Skin epidermis (tissue), 12 donors: Measurements from ENCODE around the gene KIF5A.
A peak's percentile ranks its signal among the peaks of the same experiment; 100 is the strongest.
"Not testable (repeated sequence)": the region's sequence is repeated elsewhere in the genome, so short reads cannot be mapped to it uniquely, and the experiment has no call there.

Source experiments
- H3K27ac ChIP-seq, 21 experiments: fragments of 200-600 bp; sonication (generic) in 11 of 21; one replicate each; pipeline ENCODE4 v1.5.0; 2020; ENCODE audit warnings: mild to moderate bottlenecking in 3 of 21, inconsistent platforms in 2 of 21, moderate library complexity in 2 of 21
- H3K4me3 ChIP-seq, 7 experiments: fragments of 200-600 bp; sonication (generic) in 2 of 7; one replicate each; pipeline ENCODE4 v1.5.0; 2020; ENCODE audit warnings: inconsistent platforms in 2 of 7, mild to moderate bottlenecking in 2 of 7, moderate library complexity in 1 of 7

KIF5A gene

DNA sequence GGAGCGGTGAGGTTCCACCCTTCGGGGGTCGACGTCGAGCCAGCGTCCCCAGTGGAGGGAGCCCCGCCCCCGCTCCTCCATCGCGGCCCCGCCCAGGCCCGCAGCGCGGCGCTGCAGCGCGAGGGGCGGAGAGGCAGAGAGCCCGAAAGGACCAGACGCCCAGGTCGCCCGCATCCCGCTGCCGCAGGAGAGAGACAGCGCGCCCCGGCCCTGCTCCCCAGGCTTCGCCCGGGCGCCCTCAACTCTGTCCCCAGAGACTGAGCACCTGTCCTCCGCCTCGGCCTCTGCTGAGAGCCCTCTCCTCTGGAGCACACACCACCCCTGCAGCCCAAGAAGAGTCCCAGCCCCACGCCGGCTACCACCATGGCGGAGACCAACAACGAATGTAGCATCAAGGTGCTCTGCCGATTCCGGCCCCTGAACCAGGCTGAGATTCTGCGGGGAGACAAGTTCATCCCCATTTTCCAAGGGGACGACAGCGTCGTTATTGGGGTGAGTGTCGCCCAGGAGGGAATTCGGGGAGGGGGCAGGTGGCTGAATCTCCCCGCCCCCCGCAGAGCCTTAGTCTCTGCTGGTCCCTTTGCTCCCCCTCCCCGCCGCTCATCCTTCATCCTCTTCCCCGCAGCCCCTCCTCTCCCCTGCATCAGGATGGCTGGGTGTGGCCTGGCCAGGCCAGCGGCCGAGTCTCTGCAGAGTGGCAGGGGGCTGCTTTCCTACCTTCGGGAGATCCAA, at the start of gene KIF5A:
TSS of gene KIF5A (plus strand) at position 136 of the 732 bp plus-strand sequence. CDS start at position 364, 228 bp downstream.
- peak within 1 kb of the TSS; percentile 12 to 44 (median 29) for H3K4me3 ChIP-seq
- H3K27ac ChIP-seq = peak within 1 kb of the TSS in 1 of 21 experiments; percentile 22

DNA sequence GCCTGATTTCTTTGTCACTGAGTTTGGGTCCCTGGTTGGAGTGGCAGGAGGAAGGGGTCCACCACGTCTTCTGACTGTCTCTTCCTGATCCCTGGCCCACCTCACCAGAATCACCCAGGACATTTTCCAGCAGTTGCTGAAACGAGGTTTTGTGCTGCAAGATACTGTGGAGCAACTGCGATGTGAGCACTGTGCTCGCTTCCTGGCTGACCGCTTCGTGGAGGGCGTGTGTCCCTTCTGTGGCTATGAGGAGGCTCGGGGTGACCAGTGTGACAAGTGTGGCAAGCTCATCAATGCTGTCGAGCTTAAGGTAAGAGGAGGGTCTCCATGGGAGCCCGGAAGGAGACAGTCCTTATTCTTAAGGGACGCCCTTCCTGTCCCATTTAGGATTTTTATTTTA, 49.6 kb upstream of the KIF5A start:
- no peak overlapping the region for H3K27ac ChIP-seq
- H3K4me3 ChIP-seq = no peak overlapping the region

DNA sequence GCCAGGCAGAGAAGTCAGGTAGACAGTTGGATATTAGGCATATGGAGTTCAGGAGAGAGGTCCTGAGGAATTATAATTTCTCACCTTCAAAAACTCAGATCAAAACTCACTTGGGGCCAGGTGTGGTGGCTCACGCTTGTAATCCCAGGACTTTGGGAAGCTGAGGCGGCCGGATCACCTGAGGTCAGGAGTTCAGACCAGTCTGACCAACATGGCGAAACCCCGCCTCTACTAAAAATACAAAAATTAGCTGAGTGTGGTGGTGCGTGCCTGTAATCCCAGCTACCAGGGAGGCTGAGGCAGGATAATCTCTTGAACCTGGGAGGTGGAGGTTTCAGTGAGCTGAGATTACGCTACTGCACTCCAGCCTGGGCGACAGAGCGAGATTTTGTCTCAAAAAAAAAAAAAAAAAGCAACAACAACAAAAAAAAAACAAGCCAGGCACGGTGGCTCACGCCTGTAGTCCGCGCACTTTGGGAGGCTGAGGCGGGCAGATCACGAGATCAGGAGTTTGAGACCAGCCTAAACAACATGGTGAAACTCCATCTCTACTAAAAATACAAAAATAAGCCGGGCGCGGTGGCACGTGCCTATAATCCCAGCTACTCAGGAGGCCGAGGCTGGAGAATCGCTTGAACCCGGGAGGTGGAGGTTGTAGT, 47.4 kb upstream of the KIF5A start:
- not testable (repeated sequence) for H3K4me3 ChIP-seq, H3K27ac ChIP-seq

DNA sequence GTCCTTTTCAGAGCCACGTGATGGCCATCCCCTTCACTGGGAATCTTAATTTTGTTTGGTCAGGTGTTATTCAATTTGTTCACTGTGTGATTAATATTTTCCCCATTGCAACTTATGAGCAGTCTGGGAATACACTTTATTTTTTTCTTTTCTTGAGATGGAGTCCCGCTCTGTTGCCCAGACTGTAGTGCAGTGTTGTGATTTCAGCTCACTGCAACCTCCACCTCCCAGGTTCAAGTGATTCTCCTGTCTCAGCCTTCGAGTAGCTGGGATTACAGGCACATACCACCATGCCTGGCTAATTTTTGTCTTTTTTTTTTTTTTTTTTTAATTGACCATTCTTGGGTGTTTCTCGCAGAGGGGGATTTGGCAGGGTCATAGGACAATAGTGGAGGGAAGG, 43.3 kb upstream of the KIF5A start:
- H3K27ac ChIP-seq, H3K4me3 ChIP-seq: not testable (repeated sequence)

DNA sequence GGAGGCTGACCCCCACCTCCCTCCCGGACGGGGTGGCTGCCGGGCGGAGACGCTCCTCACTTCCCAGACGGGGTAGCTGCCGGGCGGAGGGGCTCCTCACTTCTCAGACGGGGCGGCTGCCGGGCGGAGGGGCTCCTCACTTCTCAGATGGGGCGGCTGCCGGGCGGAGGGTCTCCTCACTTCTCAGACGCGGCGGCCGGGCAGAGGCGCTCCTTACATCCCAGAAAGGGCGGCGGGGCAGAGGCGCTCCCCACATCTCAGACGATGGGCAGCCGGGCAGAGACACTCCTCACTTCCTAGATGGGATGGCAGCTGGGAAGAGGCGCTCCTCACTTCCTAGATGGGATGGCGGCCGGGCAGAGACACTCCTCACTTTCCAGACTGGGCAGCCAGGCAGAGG, 42.0 kb upstream of the KIF5A start:
- not testable (repeated sequence) for H3K4me3 ChIP-seq, H3K27ac ChIP-seq

DNA sequence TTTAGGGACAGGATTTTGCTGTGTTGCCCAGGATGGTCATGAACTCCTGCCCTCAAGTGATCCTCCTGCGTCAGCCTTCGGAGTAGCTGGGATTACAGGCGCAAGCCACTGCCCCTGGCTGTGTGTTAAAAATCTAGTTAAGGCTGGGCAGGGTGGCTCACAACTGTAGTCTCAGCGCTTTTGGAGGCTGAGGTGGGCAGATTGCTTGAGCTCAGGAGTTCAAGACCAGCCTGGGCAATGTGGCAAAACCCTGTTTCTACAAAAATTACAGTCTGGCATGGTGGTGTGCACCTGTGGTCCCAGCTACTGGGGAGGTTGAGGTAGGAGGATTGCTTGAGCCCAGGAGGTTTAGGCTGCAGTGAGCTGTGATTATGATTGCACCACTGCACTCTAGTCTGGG, 38.7 kb upstream of the KIF5A start:
- Histone ChIP-seq H3K27ac (no peak overlapping the region), H3K4me3 (no peak overlapping the region)

DNA sequence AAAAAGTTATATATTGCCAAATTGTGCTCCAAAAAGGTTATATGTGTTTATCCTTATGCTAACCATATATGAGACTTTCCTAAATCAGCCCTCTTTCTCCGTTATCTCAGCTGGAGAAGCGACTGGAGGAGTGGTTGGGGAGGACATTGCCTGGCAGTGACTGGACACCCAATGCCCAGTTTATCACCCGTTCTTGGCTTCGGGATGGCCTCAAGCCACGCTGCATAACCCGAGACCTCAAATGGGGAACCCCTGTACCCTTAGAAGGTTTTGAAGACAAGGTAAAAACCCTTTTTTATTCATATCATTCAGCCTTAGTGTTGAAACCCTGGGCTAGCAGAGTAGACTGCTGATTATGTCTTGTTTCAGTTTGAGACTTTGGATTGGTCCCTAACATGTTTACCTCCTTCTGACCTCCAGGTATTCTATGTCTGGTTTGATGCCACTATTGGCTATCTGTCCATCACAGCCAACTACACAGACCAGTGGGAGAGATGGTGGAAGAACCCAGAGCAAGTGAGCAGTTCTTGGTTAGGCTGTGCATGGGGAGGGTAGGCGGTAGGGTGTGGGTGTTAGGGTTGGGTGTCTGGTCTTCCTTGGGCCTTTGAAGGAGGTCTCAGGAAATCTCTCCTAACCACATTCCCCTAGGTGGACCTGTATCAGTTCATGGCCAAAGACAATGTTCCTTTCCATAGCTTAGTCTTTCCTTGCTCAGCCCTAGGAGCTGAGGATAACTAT, 38.1 kb upstream of the KIF5A start:
- no peak overlapping the region for H3K27ac ChIP-seq
- H3K4me3 ChIP-seq = no peak overlapping the region

DNA sequence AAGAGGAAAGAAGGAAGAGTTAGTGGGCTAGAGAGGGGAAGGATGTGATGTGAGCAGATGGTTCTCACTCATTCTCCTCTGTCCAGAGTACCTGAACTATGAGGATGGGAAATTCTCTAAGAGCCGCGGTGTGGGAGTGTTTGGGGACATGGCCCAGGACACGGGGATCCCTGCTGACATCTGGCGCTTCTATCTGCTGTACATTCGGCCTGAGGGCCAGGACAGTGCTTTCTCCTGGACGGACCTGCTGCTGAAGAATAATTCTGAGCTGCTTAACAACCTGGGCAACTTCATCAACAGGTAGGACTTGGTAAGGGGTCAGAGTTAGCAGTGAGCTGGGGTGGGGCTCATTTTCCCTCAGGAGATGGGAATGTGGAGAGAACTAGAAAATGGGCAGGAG, 37.2 kb upstream of the KIF5A start:
- H3K4me3 ChIP-seq = no peak overlapping the region

DNA sequence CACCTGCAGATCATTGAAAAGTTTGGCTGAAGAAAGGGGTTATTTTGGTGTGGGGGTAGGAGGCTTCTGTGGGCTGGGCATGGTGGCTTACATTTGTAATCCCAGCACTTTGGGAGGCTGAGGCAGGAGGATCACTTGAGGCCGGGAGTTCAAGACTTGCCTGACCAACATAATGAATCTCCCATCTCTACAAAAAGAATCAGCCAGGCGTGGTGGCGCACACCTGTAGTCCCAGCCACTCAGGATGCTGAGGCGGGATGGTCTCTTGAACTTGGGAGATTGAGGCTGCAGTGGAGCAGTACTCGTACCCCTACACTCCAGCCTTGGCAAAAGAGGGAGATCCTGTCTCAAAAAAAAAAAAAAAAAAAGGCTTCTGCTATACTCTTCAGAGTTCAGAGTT, 36.6 kb upstream of the KIF5A start:
- H3K4me3 ChIP-seq = no peak overlapping the region
- no peak overlapping the region for H3K27ac ChIP-seq

More for the DNA sequence above, 37.2 kb upstream of the KIF5A start:
- no peak overlapping the region for H3K27ac ChIP-seq

DNA sequence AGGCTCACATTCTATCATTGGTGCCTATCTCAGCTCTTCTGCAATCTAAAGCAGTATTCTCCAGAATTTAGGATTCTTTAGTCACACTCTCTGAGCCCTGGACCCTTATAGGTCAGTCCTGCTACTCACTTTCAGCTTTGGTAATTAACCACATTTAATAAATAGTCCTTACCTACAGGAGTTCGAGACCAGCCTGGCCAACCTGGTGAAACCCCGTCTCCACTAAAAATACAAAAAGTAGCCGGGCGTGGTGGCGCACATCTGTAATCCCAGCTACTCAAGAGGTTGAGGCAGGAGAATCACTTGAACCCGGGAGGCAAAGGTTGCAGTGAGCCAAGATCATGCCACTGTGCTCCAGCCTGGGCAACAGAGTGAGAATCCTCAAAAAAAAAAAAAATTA, 36.2 kb upstream of the KIF5A start:
- H3K27ac ChIP-seq, H3K4me3 ChIP-seq: not testable (repeated sequence)

DNA sequence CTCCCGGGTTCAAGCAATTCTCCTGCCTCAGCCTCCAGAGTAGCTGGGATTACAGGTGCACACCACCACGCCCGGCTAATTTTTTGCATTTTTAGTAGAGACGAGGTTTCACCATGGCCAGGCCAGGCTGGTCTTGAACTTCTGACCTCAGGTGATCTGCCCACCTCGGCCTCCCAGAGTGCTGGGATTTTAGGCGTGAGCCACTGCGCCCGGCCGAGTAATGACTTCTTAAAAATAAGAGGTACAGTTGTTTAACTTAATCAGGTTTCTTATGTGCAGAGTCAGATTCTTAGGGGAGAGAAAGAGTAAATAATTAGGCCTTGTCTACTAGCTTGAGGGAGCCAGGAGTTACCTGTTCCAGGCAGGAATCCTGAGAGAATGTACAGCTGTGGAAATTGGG, 35.6 kb upstream of the KIF5A start:
- not testable (repeated sequence) for H3K27ac ChIP-seq, H3K4me3 ChIP-seq

DNA sequence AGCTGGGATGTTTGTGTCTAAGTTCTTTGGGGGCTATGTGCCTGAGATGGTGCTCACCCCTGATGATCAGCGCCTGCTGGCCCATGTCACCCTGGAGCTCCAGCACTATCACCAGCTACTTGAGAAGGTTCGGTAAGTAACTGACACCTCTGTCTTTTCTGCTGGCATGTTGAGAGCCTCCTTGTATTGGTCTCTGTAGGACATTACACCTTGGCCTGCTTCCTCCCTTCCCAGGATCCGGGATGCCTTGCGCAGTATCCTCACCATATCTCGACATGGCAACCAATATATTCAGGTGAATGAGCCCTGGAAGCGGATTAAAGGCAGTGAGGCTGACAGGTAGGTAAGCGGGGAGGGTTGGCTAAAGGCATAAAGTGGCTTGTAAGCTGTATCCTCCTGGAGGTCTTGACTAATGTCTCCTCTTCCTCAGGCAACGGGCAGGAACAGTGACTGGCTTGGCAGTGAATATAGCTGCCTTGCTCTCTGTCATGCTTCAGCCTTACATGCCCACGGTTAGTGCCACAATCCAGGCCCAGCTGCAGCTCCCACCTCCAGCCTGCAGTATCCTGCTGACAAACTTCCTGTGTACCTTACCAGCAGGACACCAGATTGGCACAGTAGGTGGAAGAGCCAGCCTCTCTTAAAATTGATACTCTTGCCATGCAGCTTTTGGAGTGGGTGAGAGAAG, 35.0 kb upstream of the KIF5A start:
- Histone ChIP-seq H3K27ac (no peak overlapping the region), H3K4me3 (no peak overlapping the region)

DNA sequence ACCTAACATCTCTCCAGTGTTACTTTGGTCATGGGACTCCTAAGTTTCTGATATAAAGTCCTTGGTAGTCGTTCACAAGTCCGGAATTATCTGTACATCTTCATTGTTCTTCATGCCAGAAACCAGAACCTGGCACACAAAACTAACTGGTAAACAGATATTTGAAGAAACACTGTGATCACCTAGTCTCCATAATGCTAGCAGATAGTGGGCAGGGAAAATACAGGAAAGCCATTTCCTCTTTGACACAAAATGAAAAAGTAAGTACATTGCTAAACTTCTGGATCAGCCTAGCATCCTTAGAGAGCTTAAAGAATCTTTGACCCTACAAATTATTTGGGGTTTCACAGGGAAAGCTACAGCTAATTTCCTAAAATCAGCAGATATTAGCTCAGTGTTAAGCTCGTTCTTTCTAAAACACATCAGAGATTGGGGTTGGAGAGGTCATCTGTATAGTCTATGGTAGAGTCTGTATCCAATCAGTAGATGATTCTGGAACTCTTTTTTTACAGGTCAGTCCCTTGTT, 34.4 kb upstream of the KIF5A start:
- Histone ChIP-seq H3K4me3 (no peak overlapping the region), H3K27ac (no peak overlapping the region)

DNA sequence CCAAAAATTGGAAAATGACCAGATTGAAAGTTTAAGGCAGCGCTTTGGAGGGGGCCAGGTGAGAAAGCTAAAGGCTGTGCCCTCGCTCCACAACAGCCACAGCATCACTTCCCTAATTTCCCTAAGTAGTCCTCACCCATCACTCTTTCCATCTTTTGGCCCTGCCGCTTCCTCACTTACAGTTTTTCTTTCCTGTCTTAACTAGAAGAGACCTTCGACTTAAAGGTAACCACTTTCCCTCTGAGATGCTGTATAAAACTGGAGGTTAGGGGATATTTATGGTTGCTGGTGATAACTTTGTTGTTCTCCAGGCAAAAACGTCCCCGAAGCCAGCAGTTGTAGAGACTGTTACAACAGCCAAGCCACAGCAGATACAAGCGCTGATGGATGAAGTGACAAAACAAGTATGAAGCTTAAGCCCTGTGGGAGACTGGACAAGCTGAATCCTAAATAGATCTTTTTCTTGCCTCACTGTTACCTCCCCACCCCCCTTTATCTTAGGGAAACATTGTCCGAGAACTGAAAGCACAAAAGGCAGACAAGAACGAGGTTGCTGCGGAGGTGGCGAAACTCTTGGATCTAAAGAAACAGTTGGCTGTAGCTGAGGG, 33.8 kb upstream of the KIF5A start:
- Histone ChIP-seq H3K4me3 (no peak overlapping the region), H3K27ac (peak overlapping the region in 1 of 21 experiments; percentile 19)

DNA sequence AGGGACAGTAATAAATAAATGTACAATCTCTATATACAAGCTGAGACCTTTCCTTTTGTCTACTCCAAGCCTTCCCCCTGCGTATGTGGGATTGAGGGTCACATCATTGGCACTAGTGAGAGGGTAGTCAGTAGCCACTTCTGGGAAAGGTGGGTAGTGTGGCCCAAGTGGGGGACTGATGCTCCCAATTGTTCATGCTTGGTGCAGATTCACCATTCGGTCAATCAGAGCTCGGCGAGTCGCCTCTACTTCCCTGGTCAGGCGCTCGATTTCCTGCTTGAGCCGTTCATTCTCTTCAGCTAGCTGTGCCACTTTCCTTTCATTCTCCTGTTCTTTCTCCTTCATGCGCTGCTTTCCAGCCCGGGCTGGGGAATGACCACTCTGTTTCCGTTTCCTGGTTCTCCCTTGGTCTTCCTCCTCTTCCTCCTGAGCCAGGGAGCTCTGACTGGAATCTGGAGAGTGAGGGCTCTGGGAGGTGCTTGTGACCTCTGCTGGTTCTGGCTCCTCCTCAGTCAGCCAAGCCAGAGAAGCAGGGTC, 33.2 kb upstream of the KIF5A start:
- Histone ChIP-seq H3K27ac (peak overlapping the region in 2 of 21 experiments; percentile 19 to 33), H3K4me3 (no peak overlapping the region)

DNA sequence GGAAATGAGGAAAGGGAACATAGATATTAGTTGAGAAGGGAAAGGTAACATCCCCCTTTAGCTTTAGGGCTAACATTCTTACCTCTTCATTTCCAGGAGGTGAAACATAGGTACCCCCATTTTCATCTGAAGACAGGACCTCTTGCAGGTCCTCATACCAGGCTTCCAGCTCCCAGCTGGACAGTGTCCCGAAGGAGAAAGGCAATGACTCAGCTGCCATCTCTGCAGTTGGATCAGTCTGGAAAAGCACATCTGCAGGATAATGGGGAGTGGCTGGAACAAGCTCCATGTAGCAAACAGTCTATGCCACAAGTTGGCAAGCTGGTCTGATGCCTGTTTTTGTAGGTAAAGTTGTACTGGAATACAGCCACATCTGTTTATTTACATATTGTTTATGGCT, 32.7 kb upstream of the KIF5A start:
- Histone ChIP-seq H3K4me3 (no peak overlapping the region), H3K27ac (peak overlapping the region in 9 of 21 experiments; percentile 2 to 98 (median 43))

DNA sequence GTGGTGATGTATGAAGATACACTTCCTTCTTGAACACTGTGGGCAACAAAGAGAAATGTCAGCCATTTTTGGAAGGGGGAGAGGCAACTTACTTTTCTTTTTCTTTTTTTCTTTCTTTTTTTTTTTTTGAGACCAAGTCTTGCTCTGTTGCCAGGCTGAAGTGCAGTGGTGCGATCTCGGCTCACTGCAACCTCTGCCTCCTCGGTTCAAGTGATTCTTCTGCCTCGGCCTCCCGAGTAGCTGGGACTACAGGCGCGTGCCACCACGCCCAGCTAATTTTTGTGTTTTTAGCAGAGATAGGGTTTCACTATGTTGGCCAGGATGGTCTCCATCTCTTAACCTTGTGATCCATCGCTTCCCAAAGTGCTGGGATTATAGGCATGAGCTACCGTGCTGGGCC, 32.1 kb upstream of the KIF5A start:
- H3K4me3 ChIP-seq = peak overlapping the region in 1 of 7 experiments; percentile 77
- H3K27ac ChIP-seq = peak overlapping the region in 12 of 21 experiments; percentile 2 to 98 (median 48)

DNA sequence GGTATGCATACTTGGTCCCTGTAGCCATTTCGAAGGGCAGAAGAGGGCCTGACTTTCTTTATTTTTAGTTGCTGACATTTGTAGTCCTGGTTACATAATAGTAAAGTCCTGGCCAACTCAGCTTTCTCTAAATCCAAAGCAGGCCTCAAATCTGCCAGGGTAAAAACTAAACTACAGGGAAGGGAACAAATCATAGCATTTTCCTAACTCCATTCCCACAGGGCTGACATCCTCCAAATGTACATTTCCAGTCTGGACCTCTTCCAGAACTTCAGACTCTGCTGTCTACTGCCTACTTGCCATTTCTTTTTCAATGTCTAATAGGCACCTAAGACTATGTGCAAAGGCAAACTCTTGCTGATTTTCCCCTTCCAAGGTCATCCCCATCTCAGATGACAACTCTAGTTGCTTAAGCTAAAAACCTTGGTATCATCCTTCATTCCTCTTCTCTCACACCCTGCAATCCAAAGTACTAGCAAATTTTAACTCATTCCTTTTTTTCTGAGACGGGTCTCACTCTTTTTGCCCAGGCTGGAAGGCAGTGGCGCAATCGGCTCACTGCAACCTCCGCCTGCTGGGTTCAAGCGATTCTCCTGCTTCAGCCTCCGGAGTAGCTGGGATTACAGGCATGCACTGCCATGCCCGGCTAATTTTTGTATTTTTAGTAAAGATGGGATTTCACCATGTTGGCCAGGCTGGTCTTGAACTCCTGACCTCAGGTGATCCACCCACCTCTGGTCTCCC, 31.5 kb upstream of the KIF5A start:
- peak overlapping the region; percentile 59 to 90 (median 67) for H3K4me3 ChIP-seq
- H3K27ac ChIP-seq = peak overlapping the region in 16 of 21 experiments; percentile 2 to 99 (median 66)
